Heart left ventricle (tissue), 13 donors: ENCODE results near the gene TRIM47.

Experiments used
- POLR2A ChIP-seq, 2 donors: fragments of 450-650 bp; IDR thresholded peaks; one replicate each; pipeline ENCODE4 v1.6.1; 2017; ENCODE audit warnings: antibody characterized with exemption in 2 of 2, mild to moderate bottlenecking in 2 of 2, moderate library complexity in 2 of 2
- TF ChIP-seq, protein P1 (sequence below), 12 donors: fragments of 200-600 bp; sonication (generic) in 4 of 12; IDR thresholded peaks; one replicate each; pipeline versions ENCODE4 v1.5.0 to v1.8.0; 2018 to 2022; ENCODE audit warnings: antibody characterized with exemption in 12 of 12, mild to moderate bottlenecking in 5 of 12
- donor health status: ischemic (EF 13 %, LVEDD 7.1; RV severe dilation, severe dysfunction).
- donor health status: DM: no; HTN: yes; CAD: no.
- donor health status: DM: no; HTN: no; CAD: no.
- donor health status: ischemic (EF 25% LVEDD 6.9; RV normal size, moderate dysfunction).
- donor health status: ischemic (EF 25% LVEDD 5.7; RV mildly dilated, moderate dysfunction).
- donor health status: ischemic (EF 35%, LVEDD 5.7; RV mildly dilated, moderate dysfunction).
- donor health status: nonischemic (EF 11% LVEDD 7.7; RV severe dilation, severe dysfunction).
- donor health status: DM: yes; HTN: yes; CAD: no.
- donor health status: PGD.
- donor health status: ischemic (EF 29% LVEDD 5.4; RV normal size, mild dysfunction).
- donor health status: nonischemic (EF 23%, LVEDD 6.1; RV moderate dilation, normal function).

DNA sequence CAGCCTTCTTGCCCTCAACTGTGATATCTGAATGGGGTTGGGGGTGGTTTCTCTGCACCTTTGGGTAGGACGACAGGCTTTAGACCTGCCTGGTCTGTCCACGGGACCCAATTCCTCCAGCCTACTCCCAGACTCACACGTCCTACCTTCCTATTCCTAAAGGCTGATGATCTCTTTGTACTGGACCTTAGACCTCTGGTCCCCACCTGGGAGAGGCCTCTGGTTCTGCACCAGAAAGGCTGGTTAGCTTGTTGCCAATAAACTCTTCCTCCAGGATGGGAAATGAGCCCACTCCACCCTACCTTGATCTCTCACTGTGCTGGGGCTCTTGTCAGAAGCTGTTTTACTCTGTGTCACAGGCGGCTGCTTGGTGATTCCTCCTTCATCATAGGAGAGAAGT lies 48.1 kb upstream of the TRIM47 start:
- TF ChIP-seq, protein P1, sequence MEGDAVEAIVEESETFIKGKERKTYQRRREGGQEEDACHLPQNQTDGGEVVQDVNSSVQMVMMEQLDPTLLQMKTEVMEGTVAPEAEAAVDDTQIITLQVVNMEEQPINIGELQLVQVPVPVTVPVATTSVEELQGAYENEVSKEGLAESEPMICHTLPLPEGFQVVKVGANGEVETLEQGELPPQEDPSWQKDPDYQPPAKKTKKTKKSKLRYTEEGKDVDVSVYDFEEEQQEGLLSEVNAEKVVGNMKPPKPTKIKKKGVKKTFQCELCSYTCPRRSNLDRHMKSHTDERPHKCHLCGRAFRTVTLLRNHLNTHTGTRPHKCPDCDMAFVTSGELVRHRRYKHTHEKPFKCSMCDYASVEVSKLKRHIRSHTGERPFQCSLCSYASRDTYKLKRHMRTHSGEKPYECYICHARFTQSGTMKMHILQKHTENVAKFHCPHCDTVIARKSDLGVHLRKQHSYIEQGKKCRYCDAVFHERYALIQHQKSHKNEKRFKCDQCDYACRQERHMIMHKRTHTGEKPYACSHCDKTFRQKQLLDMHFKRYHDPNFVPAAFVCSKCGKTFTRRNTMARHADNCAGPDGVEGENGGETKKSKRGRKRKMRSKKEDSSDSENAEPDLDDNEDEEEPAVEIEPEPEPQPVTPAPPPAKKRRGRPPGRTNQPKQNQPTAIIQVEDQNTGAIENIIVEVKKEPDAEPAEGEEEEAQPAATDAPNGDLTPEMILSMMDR (IDR thresholded peaks at IDR 0.05) = no peak
- no peak for TF ChIP-seq POLR2A (IDR thresholded peaks at IDR 0.05)
